Amygdala (tissue), 56 donors: ENCODE data around the gene ZNF25.
"Not testable (repeated sequence)": the region's sequence is repeated elsewhere in the genome, so short reads cannot be mapped to it uniquely, and the experiment has no call there.

Experiments
- DNase-seq, 56 donors: peaks; one replicate each; lab custom pipeline; 2025; lab: John Stamatoyannopoulos, UW

Gene ZNF25

DNA sequence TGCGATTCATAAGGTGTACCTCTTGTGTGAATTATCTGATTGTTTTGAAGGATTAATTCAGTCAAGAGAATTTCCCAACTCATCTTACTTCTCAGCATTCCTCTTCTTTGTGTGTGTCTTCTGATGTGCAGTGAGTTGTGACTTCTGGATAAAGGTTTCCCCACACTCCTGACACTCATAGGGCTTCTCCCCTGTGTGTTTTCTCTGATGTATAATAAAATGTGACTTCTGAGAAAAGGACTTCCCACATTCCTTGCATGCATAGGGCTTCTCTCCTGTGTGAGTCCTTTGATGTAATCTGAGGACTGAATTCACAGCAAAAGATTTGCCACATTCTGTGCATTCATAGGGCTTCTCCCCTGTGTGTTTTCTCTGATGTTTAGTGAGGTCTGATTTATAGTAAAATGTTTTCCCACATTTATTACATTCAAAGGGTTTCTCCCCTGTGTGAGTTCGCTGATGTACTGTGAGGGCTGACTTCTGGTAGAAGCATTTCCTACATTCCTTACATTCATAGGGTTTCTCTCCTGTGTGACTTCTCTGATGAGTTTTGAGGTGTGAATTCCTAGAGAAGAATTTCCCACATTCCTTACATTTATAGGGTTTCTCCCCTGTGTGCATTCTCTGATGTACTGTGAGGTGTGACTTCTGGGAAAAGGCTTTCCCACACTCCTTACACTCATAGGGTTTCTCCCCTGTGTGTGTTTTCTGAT is 24.2 kb downstream of the ZNF25 start:
- no peak for DNase-seq

DNA sequence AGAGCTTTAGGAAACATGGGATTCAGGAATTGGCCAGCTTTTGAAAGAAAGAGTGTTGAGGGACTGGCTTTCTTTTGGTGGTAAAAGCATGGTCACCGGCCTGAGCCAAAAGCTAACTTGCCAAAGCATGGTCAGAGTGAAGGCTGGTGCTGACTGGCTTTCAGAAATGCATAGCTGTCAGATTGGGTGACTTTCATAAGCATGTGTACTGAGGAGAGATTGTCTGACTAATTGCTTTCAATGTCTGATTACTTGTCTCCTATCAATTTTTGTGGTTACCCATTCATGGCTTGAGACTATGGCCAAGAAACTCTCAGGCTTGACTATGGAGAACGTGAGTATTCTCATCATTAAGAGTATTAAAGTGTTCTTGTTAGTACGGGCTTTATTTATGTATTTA is 28.2 kb downstream of the ZNF25 start:
- no peak for DNase-seq

DNA sequence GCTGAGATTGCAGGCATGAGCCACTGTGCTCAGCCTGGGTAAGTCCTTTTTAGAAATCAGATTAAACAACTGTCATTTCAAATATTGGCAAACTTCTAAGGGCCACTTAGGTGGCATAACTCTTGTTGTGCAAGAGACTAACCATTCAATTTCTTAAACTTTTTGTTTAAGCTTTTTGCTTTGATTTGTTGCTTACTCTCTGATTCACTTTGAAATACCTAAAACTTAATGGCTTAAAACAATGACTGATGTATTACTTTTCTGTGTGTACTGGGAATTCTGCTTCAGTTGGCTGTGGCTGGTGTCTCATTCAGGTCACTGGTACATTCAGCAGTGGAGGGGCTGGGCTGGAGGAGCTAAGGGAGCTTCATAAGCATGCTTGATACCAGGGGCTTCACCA is 28.9 kb downstream of the ZNF25 start:
- DNase-seq: no peak

DNA sequence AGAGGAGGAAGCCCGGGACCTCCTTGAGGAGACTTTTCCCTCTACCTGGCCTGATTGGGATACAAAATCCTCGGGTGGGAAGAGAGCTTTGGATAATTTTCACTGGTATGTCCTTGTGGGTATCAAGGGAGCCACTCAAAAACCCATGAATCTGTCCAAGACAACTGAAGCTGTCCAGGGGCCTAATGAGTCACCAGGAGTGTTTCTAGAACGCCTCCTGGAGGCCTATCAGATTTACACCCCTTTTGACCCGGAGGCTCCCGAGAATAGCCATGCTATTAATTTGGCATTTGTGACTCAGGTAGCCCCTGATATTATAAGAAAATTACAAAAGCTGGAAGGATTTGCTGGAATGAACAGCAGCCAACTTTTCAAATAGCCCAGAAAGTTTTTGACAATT is 38.6 kb downstream of the ZNF25 start:
- DNase-seq: no peak

DNA sequence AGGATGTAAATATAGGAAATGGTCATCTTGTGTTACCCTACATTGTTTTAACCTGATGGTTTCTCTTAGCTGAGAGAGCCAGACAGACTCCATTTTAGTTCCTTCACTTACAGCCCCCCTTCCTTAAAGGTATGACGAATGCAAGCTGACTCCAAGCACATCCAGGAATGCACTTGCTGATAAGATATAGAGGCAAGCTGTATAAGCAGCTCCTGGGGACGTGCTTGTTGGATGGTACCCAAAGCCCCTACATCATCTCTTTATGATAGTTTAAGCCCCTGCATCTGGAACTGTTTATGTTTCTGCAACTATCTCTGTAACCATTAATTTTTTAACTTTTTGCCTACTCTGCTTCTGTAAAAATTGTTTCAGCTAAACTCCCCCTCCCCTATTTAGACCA is 41.7 kb downstream of the ZNF25 start:
- DNase-seq: no peak

DNA sequence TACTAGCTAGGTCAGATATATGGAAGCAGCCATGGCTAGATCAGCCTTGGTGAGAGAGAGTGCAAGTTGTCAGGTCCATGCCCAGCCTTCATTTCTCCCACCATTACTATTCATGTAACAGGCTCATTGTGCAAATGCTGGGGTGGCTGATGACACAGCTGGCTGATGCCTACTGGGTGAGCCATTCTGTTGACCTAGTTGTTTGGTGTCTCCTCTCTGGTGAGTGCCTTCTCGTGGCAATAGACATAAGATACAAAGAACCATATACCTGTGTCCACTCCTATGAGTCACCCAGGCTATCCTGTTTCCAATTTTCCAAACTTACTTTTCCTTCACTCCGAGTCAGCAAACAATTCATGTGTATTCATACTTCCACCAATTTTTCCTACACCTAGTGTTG is 46.0 kb downstream of the ZNF25 start:
- no peak for DNase-seq

DNA sequence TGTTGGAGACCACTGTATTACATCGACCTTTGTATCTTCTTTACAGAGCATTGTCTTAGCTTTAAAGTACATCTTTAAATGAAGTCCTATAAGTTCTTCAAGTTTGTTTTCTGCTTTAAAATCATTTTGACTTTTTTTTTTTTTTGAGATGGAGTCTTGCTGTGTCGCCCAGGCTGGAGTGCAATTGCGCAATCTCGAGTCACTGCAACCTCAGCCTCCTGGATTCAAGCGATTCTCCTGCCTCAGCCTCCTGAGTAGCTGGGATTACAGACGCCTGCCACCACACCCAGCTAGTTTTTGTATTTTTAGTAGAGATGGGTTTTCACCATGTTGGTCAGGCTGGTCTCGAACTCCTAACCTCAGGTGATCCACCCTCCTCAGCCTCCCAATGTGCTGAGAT is 68.3 kb downstream of the ZNF25 start:
- not testable (repeated sequence) for DNase-seq

DNA sequence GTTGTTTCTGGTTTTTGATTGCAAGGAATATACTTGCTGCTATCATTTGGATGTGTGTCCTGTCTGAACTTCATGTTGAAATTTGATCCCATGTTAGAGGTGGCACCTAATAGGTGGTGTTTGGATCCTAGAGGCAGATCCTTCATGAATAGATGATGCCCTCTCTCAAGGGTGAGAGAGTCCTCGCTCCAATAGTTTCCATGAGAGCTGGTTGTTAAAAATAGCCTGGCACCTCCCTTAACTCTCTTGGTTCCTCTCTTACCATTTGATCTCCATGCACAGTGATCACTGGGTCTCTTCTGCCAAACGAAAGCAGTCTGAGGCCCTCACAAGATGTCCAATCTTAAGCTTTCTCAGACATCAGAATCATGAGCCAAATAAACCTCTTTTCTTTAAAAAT is 70.1 kb downstream of the ZNF25 start:
- DNase-seq: no peak
